HL-60 (cell line): ENCODE results near the gene SMG5.

Experiments
- DNase-seq, 2 experiments: peaks; one replicate each; pipeline ENCODE4 v3.0.0-alpha.2; 2010 to 2020; ENCODE audit warnings: low read depth in 1 of 2, low spot score in 1 of 2
- H3K27ac ChIP-seq: fragments of 250-450 bp; sonication (Bioruptor Pico); replicated peaks from 2 replicates; pipeline ENCODE4 v1.5.1; 2020; ENCODE audit warnings: mild to moderate bottlenecking, moderate library complexity
- H3K27me3 ChIP-seq: fragments of 250-450 bp; sonication (Bioruptor Pico); 2 replicates; pipeline ENCODE4 v1.5.1; 2021; ENCODE audit warnings: mild to moderate bottlenecking, moderate library complexity; ENCODE audit not compliant: insufficient read depth, poor library complexity, severe bottlenecking
- H3K4me3 ChIP-seq: replicated peaks from 2 replicates; pipeline ENCODE4 v1.5.1; 2011; ENCODE audit warnings: mild to moderate bottlenecking, control low read depth, low read length; ENCODE audit not compliant: insufficient read depth
- CTCF ChIP-seq: IDR thresholded peaks from one replicate; pipeline ENCODE4 v1.5.1; 2011; ENCODE audit warnings: low read length, control low read depth, inconsistent platforms; ENCODE audit not compliant: insufficient read depth
- GABPA ChIP-seq: IDR thresholded peaks from 2 replicates; pipeline ENCODE4 v1.6.1; 2012; ENCODE audit warnings: low read depth
- POLR2AphosphoS5 ChIP-seq: IDR thresholded peaks from 2 replicates; pipeline ENCODE4 v1.6.1; 2012; ENCODE audit warnings: low read depth
- REST ChIP-seq: IDR thresholded peaks from 2 replicates; pipeline ENCODE4 v1.6.1; 2012; ENCODE audit warnings: low read depth; ENCODE audit not compliant: insufficient replicate concordance
- SPI1 ChIP-seq: IDR thresholded peaks from 2 replicates; pipeline ENCODE4 v1.6.1; 2012; ENCODE audit warnings: low read depth, mild to moderate bottlenecking, borderline replicate concordance

SMG5 gene

DNA sequence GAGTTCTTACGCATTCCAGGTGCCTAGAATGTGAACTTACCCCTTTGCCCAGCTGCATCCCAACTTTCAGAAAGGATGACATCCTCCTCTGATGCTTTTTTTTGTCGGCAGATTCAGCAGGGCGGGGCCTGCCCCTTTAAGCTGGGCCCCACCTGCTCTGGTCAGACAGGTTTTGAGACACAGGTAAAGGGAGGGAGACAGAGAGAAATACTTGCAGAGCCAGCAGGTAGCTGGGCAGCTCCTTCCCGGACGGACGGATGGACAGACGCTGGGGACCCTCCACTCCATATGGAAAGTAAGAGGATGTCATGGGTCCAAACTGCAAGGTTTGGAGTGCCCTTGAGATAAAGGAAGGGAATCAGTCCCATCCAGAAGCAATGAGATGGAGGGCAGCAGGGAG is 1.5 kb upstream of the SMG5 start, which contains the start of gene TMEM79:
TMEM79 (plus strand) TSS at position 214 of the 400 bp plus-strand sequence. CDS start 902 bp downstream, outside the sequence.
- Histone ChIP-seq H3K4me3 (peak within 1 kb of the TSS; percentile 82), H3K27ac (peak within 1 kb of the TSS; percentile 90), H3K27me3 (no peaks in the 10 kb centered on the region)
- DNase-seq = no peak
- TF ChIP-seq CTCF = no peak
- TF ChIP-seq POLR2AphosphoS5 = no peak
- no peak for TF ChIP-seq REST
- no peak for TF ChIP-seq GABPA
- no peak for TF ChIP-seq SPI1

GRCh38 chr1:156283521-156283920 is 896 bp upstream of the SMG5 start:
- Histone ChIP-seq H3K27me3 (no peaks in the 10 kb centered on the region), H3K4me3 (peak overlapping the region; percentile 82), H3K27ac (peak overlapping the region; percentile 90)
- TF ChIP-seq GABPA (no peak), REST (no peak), POLR2AphosphoS5 (no peak), CTCF (no peak), SPI1 (no peak)
- no peak for DNase-seq

DNA sequence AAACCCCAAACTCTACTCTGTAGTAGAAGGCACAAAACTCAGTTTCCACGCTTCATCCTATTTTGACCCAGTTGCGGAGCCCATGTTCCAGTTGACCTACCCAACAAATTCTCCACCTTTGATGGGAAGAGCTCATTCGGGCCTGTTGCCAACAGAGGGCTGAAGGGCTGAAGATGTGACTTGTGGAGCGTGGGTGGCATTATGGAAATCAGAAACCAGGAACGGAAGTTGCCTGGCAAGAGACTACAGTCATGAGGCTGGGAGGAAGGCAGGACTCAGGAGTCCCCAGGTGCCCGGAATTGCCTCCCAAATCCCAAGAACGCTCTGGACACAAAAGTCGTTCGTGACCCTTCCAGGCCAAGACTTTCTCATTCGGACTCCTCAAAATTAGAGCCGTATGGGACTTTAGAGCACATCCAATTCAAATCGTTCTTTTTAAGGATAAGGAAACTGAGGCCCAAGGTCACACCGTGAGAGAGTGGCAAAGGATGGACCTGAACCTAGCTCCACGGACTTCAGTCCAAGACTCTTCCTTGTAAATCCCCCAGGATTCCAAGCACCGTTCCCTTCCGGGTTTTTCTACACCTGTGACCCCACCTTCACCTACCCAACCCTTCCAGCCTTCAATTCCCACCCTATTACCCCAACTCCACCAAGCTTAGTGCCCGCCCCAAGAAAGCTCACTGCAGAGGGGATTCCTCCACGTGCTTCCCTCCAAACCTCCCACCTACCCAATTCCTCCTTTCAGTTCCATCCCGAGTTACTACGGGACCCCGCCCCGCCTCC is 739 bp downstream of the SMG5 start:
- peak; percentile 35 to 45 for DNase-seq
- Histone ChIP-seq H3K4me3 (peak overlapping the region; percentile 82), H3K27ac (peak overlapping the region; percentile 90), H3K27me3 (no peaks in the 10 kb centered on the region)
- TF ChIP-seq GABPA (no peak), POLR2AphosphoS5 (no peak; the same call in 1 of the 2 replicates), SPI1 (peak; percentile 33; the same call in 1 of the 2 replicates), REST (no peak), CTCF (no peak)
